Activated effector memory CD4-positive, alpha-beta T cell treated with anti-CD3 and anti-CD28 coated beads, Interleukin-2, amount 50 U/mL, for 16 hours (primary cell): Measurements from ENCODE around the gene BEST4.
A peak's percentile ranks its signal among the peaks of the same experiment; 100 is the strongest.
"Not testable (repeated sequence)": the region's sequence is repeated elsewhere in the genome, so short reads cannot be mapped to it uniquely, and the experiment has no call there.

Experiments used
- DNase-seq: peaks from one replicate; pipeline ENCODE4 v3.0.0-alpha.2; 2020

BEST4 gene

DNA sequence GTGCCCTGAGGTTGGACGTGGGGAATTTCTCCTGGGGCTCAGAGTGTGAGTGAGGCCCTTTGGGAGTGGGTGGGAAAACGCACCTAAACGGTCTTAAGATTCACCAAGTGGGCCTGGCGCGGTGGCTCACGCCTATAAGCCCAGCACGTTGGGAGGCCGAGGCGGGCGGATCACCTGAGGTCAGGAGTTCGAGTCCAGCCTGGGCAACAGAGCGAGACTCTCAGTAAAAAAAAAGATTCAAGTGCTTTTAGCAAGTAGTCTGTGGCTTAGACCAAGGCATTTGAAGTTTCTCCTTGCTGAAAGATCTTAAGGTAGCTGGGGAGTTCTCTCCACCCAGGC, 11.3 kb downstream of the BEST4 start:
- no peak for DNase-seq

DNA sequence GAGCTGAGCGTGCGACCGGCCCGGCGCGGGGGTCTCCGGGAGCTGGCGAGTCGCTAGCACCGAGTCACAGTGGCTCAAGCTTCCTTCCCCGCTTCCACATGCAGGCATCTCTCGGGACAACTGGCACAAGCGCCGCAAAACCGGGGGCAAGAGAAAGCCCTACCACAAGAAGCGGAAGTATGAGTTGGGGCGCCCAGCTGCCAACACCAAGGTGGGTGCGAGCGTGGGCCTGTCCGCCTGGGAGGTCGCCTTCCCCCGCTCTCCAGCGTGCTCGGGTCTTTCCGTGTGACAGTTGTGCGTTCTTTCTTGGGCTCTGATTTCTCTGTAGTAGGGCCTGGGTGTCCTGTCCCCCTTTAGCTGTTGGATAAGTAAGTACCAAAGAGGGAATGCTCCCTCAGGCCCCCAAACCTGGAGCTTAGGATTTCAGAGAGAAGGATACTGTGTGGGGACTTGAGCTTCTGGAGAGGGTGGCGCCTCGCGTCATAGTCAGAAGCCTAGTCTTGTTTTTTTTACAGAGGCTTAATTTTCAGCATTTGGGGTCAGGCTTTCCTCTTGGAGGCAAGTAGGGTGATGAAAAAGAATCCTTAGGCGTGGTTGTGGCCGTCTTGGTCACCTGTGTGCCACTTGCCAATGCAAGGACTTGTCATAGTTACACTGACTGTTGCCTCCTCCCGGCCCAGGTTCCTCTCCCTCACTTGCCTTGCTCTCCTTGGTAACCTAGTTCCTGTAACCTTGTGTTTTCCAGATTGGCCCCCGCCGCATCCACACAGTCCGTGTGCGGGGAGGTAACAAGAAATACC, 11.8 kb downstream of the BEST4 start:
- peak; percentile 74 for DNase-seq

DNA sequence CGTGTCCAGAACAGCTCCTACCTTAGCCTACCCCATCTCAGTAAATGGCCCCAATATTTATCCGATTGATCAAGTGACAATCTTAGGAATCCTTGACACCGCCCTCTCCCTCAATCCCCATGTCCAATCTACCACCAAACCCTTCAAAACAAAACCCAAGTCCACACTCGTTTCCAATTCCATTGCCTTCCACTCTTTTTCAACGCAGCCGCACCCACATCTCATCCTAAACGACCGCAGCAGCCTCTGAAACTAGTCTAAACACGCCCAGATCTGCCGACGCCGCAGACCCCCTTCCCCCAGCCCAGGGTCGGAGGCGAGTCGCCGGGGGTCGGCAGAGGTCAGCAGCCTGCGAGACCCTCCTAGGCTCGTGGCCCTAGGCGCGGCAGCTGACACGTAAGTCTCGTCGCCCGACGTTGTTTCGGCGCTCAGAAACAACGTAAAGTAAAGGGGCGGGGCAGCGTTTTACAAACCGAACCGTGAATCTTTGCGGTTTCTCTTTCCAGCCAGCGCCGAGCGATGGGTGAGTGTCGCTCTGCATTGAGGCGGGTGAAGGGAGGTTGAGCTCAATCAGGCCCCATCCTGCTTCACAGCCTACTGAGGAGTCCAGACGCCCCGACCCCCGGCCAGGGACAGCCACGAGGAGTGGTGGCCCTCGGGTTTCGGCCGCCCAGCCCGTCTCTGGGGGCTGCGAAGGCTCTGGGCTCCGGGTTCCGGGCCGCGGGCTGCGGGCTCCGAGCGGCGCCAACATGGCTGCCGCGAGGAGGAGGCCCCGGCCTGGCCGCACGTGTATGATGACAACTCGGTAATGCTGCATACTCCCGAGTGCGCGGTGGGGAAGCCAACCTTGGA, 12.7 kb downstream of the BEST4 start, which contains the start of gene RPS8:
TSS of gene RPS8 (plus strand) at position 463 of the 852 bp plus-strand sequence. CDS start at position 520, 57 bp downstream.
- DNase-seq, result peak; percentile 96

DNA sequence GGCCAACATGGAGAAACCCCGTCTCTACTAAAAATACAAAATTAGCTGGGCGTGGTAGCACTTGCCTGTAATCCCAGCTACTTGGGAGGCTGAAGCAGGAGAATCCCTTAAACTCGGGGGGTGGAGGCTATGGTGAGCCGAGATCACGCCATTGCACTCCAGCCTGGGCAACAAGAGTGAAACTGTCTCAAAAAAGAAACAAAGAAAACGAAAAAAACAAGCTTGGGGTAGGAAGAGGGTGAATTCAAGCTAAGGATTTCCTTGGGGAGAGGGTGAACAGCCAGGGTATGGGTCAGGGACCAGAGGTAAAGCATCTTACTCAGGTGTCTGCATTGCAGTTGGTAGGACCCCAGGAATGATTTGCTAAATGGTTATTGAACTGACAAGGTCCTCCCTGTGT, 21.5 kb downstream of the BEST4 start:
- not testable (repeated sequence) for DNase-seq

DNA sequence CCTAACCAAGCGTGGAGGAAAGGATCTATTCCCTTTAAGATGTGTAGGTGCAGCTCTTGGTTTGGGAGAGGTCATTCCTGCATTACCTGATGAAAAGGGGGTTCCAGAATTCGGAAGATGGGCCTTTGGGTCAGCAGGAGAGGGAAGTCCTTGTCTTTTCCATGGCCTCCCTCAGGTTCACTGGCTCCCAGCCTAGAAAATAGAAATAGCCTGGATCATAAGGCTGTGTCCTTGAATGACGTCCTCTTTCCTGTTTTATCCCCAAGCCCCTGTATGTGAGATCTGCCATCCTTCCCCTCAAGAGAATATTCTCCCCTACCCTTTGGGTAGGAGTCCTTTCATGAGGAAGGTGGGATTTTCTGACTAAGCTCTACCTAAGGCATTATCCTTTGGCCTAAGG, 27.1 kb downstream of the BEST4 start:
- DNase-seq, result no peak

DNA sequence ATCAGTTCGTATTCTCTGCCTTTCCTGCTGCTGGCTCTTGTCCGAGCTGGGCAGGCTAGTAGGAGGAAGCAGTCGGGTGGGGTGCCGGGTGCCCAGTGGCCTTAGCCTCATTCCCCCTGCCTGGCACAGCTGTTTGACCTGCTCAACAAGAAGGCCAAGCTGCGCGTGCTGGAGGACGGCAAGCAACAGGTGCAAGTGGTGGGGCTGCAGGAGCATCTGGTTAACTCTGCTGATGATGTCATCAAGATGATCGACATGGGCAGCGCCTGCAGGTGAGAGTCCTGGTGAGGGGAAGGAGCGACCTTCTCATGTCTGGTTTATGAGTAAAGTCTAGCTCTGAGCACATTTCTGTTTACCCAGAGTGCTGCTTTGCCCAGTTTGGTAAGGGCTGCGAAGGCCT, 28.9 kb downstream of the BEST4 start:
- no peak for DNase-seq

DNA sequence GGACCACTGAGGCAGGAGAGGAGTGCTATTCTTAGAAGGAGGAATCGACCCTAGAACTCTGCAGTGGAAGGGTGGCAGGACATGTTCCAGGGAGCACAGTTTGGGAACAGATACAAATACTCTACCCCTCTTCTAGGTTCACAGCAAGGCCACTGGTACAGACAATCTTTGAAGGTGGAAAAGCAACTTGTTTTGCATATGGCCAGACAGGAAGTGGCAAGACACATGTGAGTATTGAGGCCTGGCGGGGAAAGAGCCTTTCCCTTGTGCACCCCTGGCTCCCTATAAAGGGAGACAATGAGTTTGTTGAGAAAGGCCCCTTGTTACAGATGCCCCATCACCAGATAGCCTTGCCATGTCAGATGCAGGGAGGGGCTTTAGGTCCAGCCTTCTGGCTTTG, 30.6 kb downstream of the BEST4 start:
- no peak for DNase-seq

DNA sequence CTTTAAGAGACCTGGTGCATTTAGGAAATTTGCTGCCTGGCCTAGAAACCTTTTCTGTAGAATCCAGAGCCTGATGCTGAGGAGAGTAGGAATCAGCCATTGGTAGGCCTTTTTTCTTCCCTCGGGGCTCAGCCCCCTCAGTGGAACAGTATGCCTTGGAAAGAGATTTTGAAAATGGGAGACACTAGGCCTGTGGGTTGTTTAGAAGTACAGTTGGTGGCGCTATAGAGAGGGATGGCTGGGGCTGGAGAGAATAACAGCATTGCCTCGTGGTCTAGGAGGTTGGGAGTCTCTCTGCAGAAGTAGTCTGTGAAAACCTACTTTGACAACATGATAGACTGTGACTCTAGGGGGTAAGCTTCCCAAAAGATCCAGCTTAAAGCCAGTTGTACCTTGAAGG, 40.1 kb downstream of the BEST4 start:
- DNase-seq, result no peak

DNA sequence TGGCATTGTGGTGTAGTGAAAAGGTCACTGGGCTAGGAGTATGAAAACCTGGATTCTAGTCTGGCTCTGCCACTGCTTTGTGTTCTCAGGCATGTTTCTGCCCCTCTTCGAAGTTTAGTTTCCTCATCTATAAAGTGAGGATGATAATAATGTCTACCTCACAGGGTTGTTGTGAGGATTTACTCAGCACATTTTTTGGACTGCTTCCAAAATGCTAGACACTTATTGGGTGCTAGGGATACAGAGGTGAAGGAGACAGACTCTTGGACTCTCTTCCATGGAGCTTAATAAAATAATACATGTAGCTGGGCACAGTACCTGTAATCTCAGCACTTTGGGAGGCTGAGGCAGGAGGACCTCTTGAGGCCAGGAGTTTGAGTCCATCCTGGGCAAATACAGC, 44.8 kb downstream of the BEST4 start:
- DNase-seq, result no peak

DNA sequence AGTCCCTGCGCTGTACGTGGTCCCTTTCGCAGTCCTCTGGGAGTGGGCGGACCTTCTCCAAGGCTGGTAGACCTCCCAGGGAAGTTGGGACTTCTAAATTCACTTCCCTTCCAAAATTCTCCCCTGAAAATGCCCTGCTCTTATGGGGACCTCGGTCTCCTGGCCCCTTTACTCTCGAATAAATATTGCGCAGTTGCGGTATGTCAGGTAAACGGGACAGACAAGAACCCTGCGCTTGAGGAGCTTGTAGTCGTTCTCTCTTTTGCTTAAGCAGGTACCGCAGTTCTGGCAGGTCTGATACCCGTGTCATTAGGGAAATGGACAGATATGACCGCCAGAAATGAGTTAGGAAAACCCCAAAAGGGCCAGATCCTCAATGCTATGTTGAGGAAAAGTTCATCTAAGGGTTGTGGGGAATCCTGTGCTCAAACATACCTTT, 47.8 kb downstream of the BEST4 start:
- no peak for DNase-seq

DNA sequence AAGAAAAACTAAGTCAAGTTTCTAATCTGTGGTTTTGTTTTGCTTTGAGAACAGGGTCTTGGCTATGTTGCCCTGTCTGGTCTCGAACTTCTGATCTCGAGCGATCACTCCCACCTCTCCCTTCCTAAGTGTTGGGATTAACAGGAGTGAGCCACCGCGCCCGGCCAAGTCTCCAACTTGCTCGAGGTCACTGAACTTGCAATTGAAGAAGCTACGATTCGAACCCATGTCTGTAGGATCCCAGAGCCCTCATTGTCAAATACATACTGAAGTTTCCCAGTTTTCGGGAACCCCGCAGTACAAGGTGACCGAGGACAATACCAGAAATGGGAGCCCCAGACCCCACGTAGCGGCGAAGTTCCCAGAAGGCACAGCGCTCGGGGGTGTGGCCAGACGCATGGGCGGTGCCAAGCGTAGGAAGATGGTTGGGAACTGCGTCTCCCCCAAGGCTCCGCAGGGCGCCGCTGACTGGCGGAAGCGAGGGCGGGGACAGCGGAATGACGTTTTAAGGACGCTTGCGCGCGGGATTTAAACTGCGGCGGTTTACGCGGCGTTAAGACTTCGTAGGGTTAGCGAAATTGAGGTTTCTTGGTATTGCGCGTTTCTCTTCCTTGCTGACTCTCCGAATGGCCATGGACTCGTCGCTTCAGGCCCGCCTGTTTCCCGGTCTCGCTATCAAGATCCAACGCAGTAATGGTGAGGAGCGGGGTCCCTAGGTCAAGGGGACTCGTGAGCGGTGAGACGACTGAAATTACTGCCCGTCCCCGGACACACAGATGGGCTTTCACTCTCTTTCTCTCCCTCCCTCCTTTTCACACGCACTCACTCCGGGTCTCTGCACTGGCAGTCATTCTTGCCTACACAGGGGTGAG, 48.4 kb downstream of the BEST4 start, which contains the start of gene KIF2C:
TSS of gene KIF2C (plus strand) at position 531 of the 872 bp plus-strand sequence. CDS start at position 627, 96 bp downstream.
- DNase-seq, result peak; percentile 99

DNA sequence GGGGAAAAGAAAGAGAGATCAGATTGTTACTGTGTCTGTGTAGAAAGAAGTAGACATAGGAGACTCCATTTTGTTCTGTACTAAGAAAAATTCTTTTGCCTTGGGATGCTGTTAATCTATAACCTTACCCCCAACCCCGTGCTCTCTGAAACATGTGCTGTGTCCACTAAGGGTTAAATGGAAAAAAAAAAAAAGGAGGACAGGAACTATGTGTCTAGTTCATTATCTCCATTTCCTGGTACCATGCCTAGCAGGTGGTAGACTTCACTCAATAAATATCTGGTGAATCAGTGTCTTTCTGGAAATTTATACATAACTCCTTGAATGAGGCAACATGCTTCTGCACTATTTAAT, 49.0 kb downstream of the BEST4 start:
- DNase-seq, result not testable (repeated sequence)

DNA sequence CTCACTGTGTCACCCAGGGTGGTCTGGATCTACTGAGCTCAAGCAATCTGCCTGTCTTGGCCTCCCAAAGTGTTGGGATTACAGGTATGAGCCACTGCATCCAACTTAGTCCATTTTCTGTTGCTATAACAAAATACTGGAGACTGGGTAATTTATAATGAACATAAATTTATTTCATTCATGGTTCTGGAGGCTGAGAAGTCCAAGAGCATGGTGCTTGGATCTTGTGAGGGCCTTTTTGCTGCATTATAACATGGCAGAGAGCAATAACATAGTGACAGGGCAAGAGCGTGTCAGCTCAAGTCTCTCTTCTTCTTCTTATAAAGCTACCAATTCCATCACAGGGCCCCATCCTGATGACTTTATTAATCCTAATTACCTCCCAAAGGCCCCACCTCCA, 52.0 kb downstream of the BEST4 start:
- DNase-seq, result no peak

DNA sequence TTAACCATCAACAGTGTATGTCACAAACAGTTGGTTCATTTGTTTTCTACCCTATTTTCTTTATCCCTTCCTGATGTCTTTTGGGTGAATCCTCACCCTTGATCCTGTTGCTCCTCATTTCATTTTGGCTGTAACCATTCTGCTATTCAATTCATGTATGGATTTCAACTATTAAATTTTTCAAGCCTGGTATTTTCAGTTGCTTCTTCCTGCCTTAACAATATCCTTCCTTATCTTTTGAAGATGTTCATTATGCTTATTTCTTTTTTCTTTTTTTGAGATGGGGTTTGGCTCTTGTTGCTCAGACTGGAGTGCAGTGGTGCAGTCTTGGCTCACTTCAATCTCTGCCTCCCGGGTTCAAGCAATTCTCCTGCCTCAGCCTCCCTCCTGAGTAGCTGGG, 54.2 kb downstream of the BEST4 start:
- DNase-seq, result no peak
